B cell (primary cell): ENCODE results near the gene RASGEF1C.

Experiments
- CTCF ChIP-seq: fragments of 200-600 bp; IDR thresholded peaks from one replicate; pipeline ENCODE4 v1.8.0; 2022; ENCODE audit warnings: antibody characterized with exemption, mild to moderate bottlenecking
- EZH2 ChIP-seq: IDR thresholded peaks from 2 replicates; pipeline ENCODE4 v1.6.1; 2012; ENCODE audit warnings: borderline replicate concordance, low read depth, mild to moderate bottlenecking, moderate library complexity, low read length; ENCODE audit not compliant: insufficient read depth, poor library complexity, severe bottlenecking

- TF ChIP-seq CTCF (no peak), EZH2 (no peak)
Measured at GRCh38 chr5:180074462-180074861, 134.5 kb downstream of the RASGEF1C start.
